HFF-Myc (cell line): Measurements from ENCODE around the gene EID1.
"Not testable (repeated sequence)": the region's sequence is repeated elsewhere in the genome, so short reads cannot be mapped to it uniquely, and the experiment has no call there.

Experiments
- DNase-seq: peaks from one replicate; pipeline ENCODE4 v3.0.0-alpha.2; 2011; ENCODE audit warnings: low read depth; ENCODE audit errors: extremely low read depth
- H3K4me3 ChIP-seq: replicated peaks from 2 replicates; pipeline ENCODE4 v1.5.1; 2011; ENCODE audit warnings: low read depth, mild to moderate bottlenecking, control low read depth, low read length
- CTCF ChIP-seq: IDR thresholded peaks from 2 replicates; pipeline ENCODE4 v1.5.1; 2012; ENCODE audit warnings: mild to moderate bottlenecking, low read depth, low read length, control low read depth; ENCODE audit errors: missing control alignments

EID1 gene

GRCh38 chr15:48905216-48905615 is 27.3 kb downstream of the EID1 start:
- TF ChIP-seq CTCF = no peak
- no peak for DNase-seq

GRCh38 chr15:48905847-48906246 is 27.9 kb downstream of the EID1 start:
- no peak for DNase-seq
- TF ChIP-seq CTCF = no peak

More at GRCh38 chr15:48905216-48905615, 27.3 kb downstream of the EID1 start:
- no peak overlapping the region for H3K4me3 ChIP-seq

GRCh38 chr15:48909313-48909712 is 31.4 kb downstream of the EID1 start:
- DNase-seq = not testable (repeated sequence)

More at GRCh38 chr15:48905847-48906246, 27.9 kb downstream of the EID1 start:
- H3K4me3 ChIP-seq = no peak overlapping the region

GRCh38 chr15:48910554-48910953 is 32.6 kb downstream of the EID1 start:
- DNase-seq, H3K4me3 ChIP-seq: not testable (repeated sequence)

More at GRCh38 chr15:48909313-48909712, 31.4 kb downstream of the EID1 start:
- not testable (repeated sequence) for H3K4me3 ChIP-seq

GRCh38 chr15:48913141-48913540 is 35.2 kb downstream of the EID1 start:
- DNase-seq = no peak
- no peak for TF ChIP-seq CTCF
- no peak overlapping the region for H3K4me3 ChIP-seq

GRCh38 chr15:48914717-48915116 is 36.8 kb downstream of the EID1 start:
- no peak for TF ChIP-seq CTCF
- H3K4me3 ChIP-seq = no peak overlapping the region
- no peak for DNase-seq

- no peak for DNase-seq
- H3K4me3 ChIP-seq = no peak overlapping the region
- no peak for TF ChIP-seq CTCF
Measured at GRCh38 chr15:48915861-48916260, 37.9 kb downstream of the EID1 start.

GRCh38 chr15:48916721-48917120 is 38.8 kb downstream of the EID1 start:
- TF ChIP-seq CTCF = no peak

More at GRCh38 chr15:48916721-48917120, 38.8 kb downstream of the EID1 start:
- DNase-seq = no peak
- H3K4me3 ChIP-seq = no peak overlapping the region
